MM.1S (cell line): ENCODE data around the gene MICALL1.

Source experiments
- EZH2 ChIP-seq: fragments of 300-600 bp; sonication (generic); optimal IDR thresholded peaks from 2 replicates; pipeline ENCODE3; 2017; ENCODE audit warnings: low read depth, mild to moderate bottlenecking, antibody characterized with exemption, low read length, mixed read lengths
- EZH2phosphoT487 ChIP-seq: fragments of 300-600 bp; sonication (generic); IDR thresholded peaks from 2 replicates; pipeline ENCODE4 v1.6.1; 2018; ENCODE audit warnings: antibody characterized with exemption, low read length
- TF ChIP-seq, protein P1 (sequence below): fragments of 300-600 bp; sonication (generic); IDR thresholded peaks from 2 replicates; pipeline ENCODE4 v1.5.1; 2016; ENCODE audit warnings: antibody characterized with exemption, low read length, mixed read lengths

DNA sequence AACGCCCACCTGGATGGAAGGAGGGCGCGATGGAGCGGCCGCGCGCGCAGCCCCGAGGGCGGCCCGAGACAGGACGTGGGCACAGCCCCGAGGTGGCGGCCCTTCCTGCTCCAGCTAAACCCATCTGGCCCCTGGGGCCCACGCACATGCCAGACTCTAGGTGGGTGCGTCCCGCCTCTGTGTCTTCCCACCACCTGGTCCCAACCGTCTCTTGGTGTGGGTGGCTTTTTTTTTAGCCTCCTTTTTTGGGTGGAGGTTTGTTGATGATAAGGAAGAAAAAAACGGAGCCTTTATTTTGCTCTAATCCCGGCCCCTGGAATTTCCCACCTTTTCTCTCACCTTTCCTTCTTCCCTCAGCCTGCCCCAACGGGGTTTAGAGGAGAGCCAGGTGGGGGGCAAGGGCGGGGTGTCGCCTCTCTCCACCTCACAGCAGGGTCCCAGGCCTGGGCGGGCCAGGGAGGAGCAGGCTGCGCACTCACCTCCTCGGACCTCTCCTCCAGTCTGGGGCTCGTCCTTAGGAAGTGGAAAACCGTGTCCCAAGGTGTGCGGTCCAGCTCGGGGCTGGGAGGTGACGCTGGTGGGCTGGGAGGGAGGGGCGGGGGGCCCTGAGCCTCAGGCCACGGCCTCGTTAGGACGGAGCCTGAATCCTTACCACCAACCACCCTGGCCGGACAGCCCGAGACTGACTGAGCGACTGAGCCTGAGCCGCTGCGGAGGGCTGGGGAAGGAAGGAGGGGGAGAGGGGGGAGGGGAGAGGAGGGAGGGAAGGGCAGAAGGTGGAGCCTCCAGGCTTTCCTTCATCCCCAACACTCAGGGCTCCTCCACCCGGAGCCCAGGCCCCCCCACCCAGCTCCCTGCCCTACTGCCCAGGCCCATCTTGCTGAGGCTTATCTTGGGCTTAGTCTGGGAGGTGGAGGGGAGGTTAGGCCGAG is 78.0 kb downstream of the MICALL1 start, which contains the start of gene SOX10:
- TF ChIP-seq EZH2, result no peak
- TF ChIP-seq, protein P1, sequence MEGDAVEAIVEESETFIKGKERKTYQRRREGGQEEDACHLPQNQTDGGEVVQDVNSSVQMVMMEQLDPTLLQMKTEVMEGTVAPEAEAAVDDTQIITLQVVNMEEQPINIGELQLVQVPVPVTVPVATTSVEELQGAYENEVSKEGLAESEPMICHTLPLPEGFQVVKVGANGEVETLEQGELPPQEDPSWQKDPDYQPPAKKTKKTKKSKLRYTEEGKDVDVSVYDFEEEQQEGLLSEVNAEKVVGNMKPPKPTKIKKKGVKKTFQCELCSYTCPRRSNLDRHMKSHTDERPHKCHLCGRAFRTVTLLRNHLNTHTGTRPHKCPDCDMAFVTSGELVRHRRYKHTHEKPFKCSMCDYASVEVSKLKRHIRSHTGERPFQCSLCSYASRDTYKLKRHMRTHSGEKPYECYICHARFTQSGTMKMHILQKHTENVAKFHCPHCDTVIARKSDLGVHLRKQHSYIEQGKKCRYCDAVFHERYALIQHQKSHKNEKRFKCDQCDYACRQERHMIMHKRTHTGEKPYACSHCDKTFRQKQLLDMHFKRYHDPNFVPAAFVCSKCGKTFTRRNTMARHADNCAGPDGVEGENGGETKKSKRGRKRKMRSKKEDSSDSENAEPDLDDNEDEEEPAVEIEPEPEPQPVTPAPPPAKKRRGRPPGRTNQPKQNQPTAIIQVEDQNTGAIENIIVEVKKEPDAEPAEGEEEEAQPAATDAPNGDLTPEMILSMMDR, result no peak
- no peak for TF ChIP-seq EZH2phosphoT487
